ENCODE measurements around the gene TPCN2. TPM values are rescaled to one million over a fixed set of nuclear protein-coding genes. Genes with fewer than 3 reads are reported as not detected.
A peak's percentile ranks its signal among the peaks of the same experiment; 100 is the strongest.

Gene TPCN2
- total and polyA plus RNA-seq, 2 of the 4 experiments (the other 2 are of a cell fraction), result 3.4 to 8.0 TPM

GRCh38 chr11:69002570-69003231 is 46.0 kb upstream of the TPCN2 start:
- no peak overlapping the region for H3K4ac ChIP-seq (ENCODE audit: low read depth, low read length)
- H3K4me3 ChIP-seq (ENCODE audit: insufficient read depth, low read depth, low read length), result no peak overlapping the region
- WGBS, 2 experiments (ENCODE audit: extremely low coverage in 2 of 2, insufficient read length in 1 of 2), result 100% methylated on average over 2 of the region's 13 CpGs; no CpG with 5 or more reads in 1 of the 2 experiments
- no peak overlapping the region for H3K56ac ChIP-seq (ENCODE audit: extremely low read depth, insufficient read depth, low read length)
- ATAC-seq (ENCODE audit: low read depth), result 0 out of 2 replicates have a peak, but pooled peaks have one; percentile 1
- H2BK5ac ChIP-seq (ENCODE audit: low read depth, low read length, poor library complexity, severe bottlenecking), result no peak overlapping the region
- H3K36me3 ChIP-seq (ENCODE audit: control insufficient read depth, insufficient read depth, low read length), result peaks cover 41% of the 10 kb centered on the region
- TF ChIP-seq USF2 (IDR thresholded peaks at IDR 0.05; ENCODE audit: low read depth, low read length), result no peak
- no peak for TF ChIP-seq RCOR1 (IDR thresholded peaks at IDR 0.05; ENCODE audit: insufficient replicate concordance, low read length)
- no peak for TF ChIP-seq MXI1 (IDR thresholded peaks at IDR 0.05; ENCODE audit: borderline replicate concordance, low read depth, low read length)
- TF ChIP-seq FOS (IDR thresholded peaks at IDR 0.05; ENCODE audit: low read depth, low read length), result no peak
- TF ChIP-seq RFX5 (IDR thresholded peaks at IDR 0.05; ENCODE audit: low read depth, low read length), result no peak
- TF ChIP-seq MAZ (IDR thresholded peaks at IDR 0.05; ENCODE audit: borderline replicate concordance, low read depth, low read length), result no peak
- no peak for TF ChIP-seq BHLHE40 (IDR thresholded peaks at IDR 0.05; ENCODE audit: low read depth, low read length)
- no peak for TF ChIP-seq MAFK (IDR thresholded peaks at IDR 0.05; ENCODE audit: low read depth, low read length)
- TF ChIP-seq NFE2L2 (IDR thresholded peaks at IDR 0.05; ENCODE audit: low read depth, low read length), result no peak
- no peak for TF ChIP-seq SMC3 (IDR thresholded peaks at IDR 0.05; ENCODE audit: low read depth, low read length)
- TF ChIP-seq ELK1 (IDR thresholded peaks at IDR 0.05; ENCODE audit: borderline replicate concordance, low read depth, low read length), result no peak
- TF ChIP-seq RAD21 (IDR thresholded peaks at IDR 0.05; ENCODE audit: low read length), result no peak
- TF ChIP-seq POLR2A (IDR thresholded peaks at IDR 0.05; ENCODE audit: low read depth, low read length), result no peak
- no peak for TF ChIP-seq CHD1 (IDR thresholded peaks at IDR 0.05; ENCODE audit: low read depth, low read length)
- no peak for TF ChIP-seq CTCF (conservative IDR thresholded peaks at IDR 0.05; ENCODE audit: low read depth, low read length)
- TF ChIP-seq CEBPB (IDR thresholded peaks at IDR 0.05; ENCODE audit: low read depth, low read length), result no peak
- no peak overlapping the region for H3K27ac ChIP-seq (ENCODE audit: insufficient read depth, low read length)
- peaks cover under 1% of the 10 kb centered on the region for H4K20me1 ChIP-seq (ENCODE audit: insufficient read depth, low read length)
- H3K27me3 ChIP-seq (ENCODE audit: control insufficient read depth, insufficient read depth, low read length), result no peaks in the 10 kb centered on the region
- no peak overlapping the region for H2AK5ac ChIP-seq (ENCODE audit: low read depth, low read length)
- BruUV-seq (replicated peaks), result no TSS peak
- H2AK9ac ChIP-seq (replicated peaks; ENCODE audit: low read depth, low read length, poor library complexity), result peak overlapping the region; percentile 22
- DNase-seq, result no peak
- H3K23ac ChIP-seq (ENCODE audit: low read depth, low read length), result no peak overlapping the region
- H4K8ac ChIP-seq (ENCODE audit: low read depth in 2 of 2, low read length in 2 of 2), result no peak overlapping the region
- H3K18ac ChIP-seq (ENCODE audit: low read depth, low read length), result no peak overlapping the region
- ChIA-PET POLR2A (ENCODE audit: unreplicated experiment) (no interaction called here), CTCF (interaction anchor here (0.6 kb wide), 1 partner anchor 31 kb away, joined by 3 read pairs; no protein-coding TSS in a partner anchor)
- no peak overlapping the region for H2AFZ ChIP-seq (replicated peaks; ENCODE audit: low read length, poor library complexity)
- no peak overlapping the region for H2BK20ac ChIP-seq (ENCODE audit: low read depth, low read length)
- peaks cover 8 to 30% of the 10 kb centered on the region in 2 experiments for H3K79me1 ChIP-seq (ENCODE audit: low read depth in 1 of 2, low read length in 2 of 2)
- H3K9me3 ChIP-seq (ENCODE audit: control insufficient read depth, insufficient read depth, low read length), result no peaks in the 10 kb centered on the region
- H2BK15ac ChIP-seq (ENCODE audit: low read depth, low read length), result no peak overlapping the region
- no peak overlapping the region for H3K14ac ChIP-seq (replicated peaks; ENCODE audit: low read depth, low read length)
- peaks cover 12% of the 10 kb centered on the region for H3K9me1 ChIP-seq (ENCODE audit: insufficient read depth, low read length)
- H3K9ac ChIP-seq (ENCODE audit: low read depth, low read length), result no peak overlapping the region
- H3K4me2 ChIP-seq (ENCODE audit: low read depth, low read length), result no peak overlapping the region
- no peak overlapping the region for H2BK120ac ChIP-seq (ENCODE audit: low read depth, low read length)
- no peak overlapping the region for H4K5ac ChIP-seq (ENCODE audit: low read depth, low read length)
- dilution Hi-C loops (cut with HindIII; ENCODE audit: low sequenced_read_pairs, unreplicated experiment) (no loop called here), in situ Hi-C loops (cut with MboI; ENCODE audit: low sequenced_read_pairs) (no loop called here), intact Hi-C loops (cut with micrococcal nuclease) (loop anchor here (5.0 kb wide), 1 partner anchor 100 kb away; the partner anchor contains the start of genes IGHMBP2 and MRPL21)
- no peak overlapping the region for H4K91ac ChIP-seq (ENCODE audit: insufficient read depth, low read depth, low read length)
- H3K4me1 ChIP-seq (ENCODE audit: control insufficient read depth, insufficient read depth, low read length), result peaks cover 31% of the 10 kb centered on the region

Data from IMR-90 (cell line).